ENCODE measurements around the gene TTBK2. TPM values are rescaled to one million over a fixed set of nuclear protein-coding genes. Genes with fewer than 3 reads are reported as not detected.

The TTBK2 gene
- total and polyA plus RNA-seq, 2 donors (not counting 3 experiments of a cell fraction or from before 2014, with no cell fraction given): 4.4 to 17.1 TPM

- H3K27me3 ChIP-seq (ENCODE audit: control insufficient read depth in 2 of 2, insufficient read depth in 2 of 2, low read length in 2 of 2): no peaks in the 10 kb centered on the region
- CTCF ChIA-PET: no interaction called here
- POLR2A ChIA-PET: no interaction called here
- dilution Hi-C loops (cut with MboI; ENCODE audit: extremely low pct_ligation_motif_present, low sequenced_read_pairs): no loop called here
- no peak overlapping the region for H2AFZ ChIP-seq (ENCODE audit: low read depth, low read length)
- no peaks in the 10 kb centered on the region for H3K9me1 ChIP-seq (replicated peaks; ENCODE audit: control insufficient read depth, extremely low read depth, insufficient read depth, low read length)
- H3K36me3 ChIP-seq (ENCODE audit: control insufficient read depth in 2 of 2, extremely low read depth in 1 of 2, insufficient read depth in 2 of 2, low read length in 2 of 2): peaks cover 0 to 5% of the 10 kb centered on the region in 2 experiments
- no peak overlapping the region for H3K4me3 ChIP-seq (replicated peaks in 1 of 3; ENCODE audit: insufficient read depth in 1 of 3, low read depth in 1 of 3, low read length in 3 of 3)
- no peak overlapping the region for H3K9ac ChIP-seq (replicated peaks; ENCODE audit: extremely low read depth, insufficient read depth, low read length)
- H4K20me1 ChIP-seq (replicated peaks; ENCODE audit: control insufficient read depth, extremely low read depth, insufficient read depth, low read length): no peaks in the 10 kb centered on the region
- FAIRE-seq (no peak), DNase-seq (ENCODE audit: low read depth, low spot score) (no peak)
- no peaks in the 10 kb centered on the region for H3K9me3 ChIP-seq (replicated peaks; ENCODE audit: control insufficient read depth, insufficient read depth, low read length)
- no peaks in the 10 kb centered on the region for H3K4me1 ChIP-seq (ENCODE audit: control insufficient read depth, extremely low read depth, insufficient read depth, low read length)
- H3K79me2 ChIP-seq (ENCODE audit: control insufficient read depth, insufficient read depth, low read length): no peaks in the 10 kb centered on the region
- intact Hi-C loops (cut with micrococcal nuclease): no loop called here
- no peak overlapping the region for H3K27ac ChIP-seq (ENCODE audit: insufficient read depth, low read depth, low read length)
- no TSS peak for BruUV-seq (replicated peaks)
- no peak overlapping the region for H3K4me2 ChIP-seq (ENCODE audit: insufficient read depth, low read length)
- TF ChIP-seq POLR2AphosphoS5 (IDR thresholded peaks at IDR 0.05; ENCODE audit: insufficient read depth, low read depth, low read length): no peak
- TF ChIP-seq CTCF (IDR thresholded peaks at IDR 0.05; ENCODE audit: extremely low read depth in 1 of 2, insufficient read depth in 1 of 2, low read depth in 1 of 2, low read length in 2 of 2): no peak
- no peak for TF ChIP-seq GATA2 (IDR thresholded peaks at IDR 0.05; ENCODE audit: insufficient read depth, insufficient read length, low read depth, low read length)
- no peak for TF ChIP-seq JUN (IDR thresholded peaks at IDR 0.05; ENCODE audit: borderline replicate concordance, insufficient read depth, insufficient read length, low read depth)
- no peak for TF ChIP-seq MYC (IDR thresholded peaks at IDR 0.05; ENCODE audit: low read depth, low read length)
- no peak for TF ChIP-seq FOS (IDR thresholded peaks at IDR 0.05; ENCODE audit: borderline replicate concordance, insufficient read depth, low read length)
- TF ChIP-seq EZH2 (IDR thresholded peaks at IDR 0.05; ENCODE audit: borderline replicate concordance, low read depth, low read length, severe bottlenecking): no peak
- no peak for TF ChIP-seq POLR2A (IDR thresholded peaks at IDR 0.05; ENCODE audit: low read depth, low read length)
- no peak for TF ChIP-seq MAX (IDR thresholded peaks at IDR 0.05; ENCODE audit: insufficient read depth, insufficient read length)
Observed at GRCh38 chr15:42691770-42692169, 228.8 kb downstream of the TTBK2 start.
